ENCODE results near the gene ANKRD33. TPM values are rescaled to one million over a fixed set of nuclear protein-coding genes. Genes with fewer than 3 reads are reported as not detected.

The ANKRD33 gene
- total and polyA plus RNA-seq, 2 of the 8 experiments (the other 6 are each of a cell fraction or from before 2014, with no cell fraction given), result 0.41 to 0.53 TPM

- Histone ChIP-seq H2BK5ac (ENCODE audit: low read depth, low read length) (no peak overlapping the region), H4K8ac (ENCODE audit: extremely low read depth, insufficient read depth, low read length) (no peak overlapping the region), H3K79me2 (ENCODE audit: control insufficient read depth in 1 of 2, insufficient read depth in 2 of 2, low read length in 2 of 2) (peaks cover 0 to 4% of the 10 kb centered on the region in 2 experiments; a peak in 2 of 4 replicates), H3K36me3 (ENCODE audit: control insufficient read depth in 2 of 4, insufficient read depth in 4 of 4, low read length in 3 of 4) (no peaks in the 10 kb centered on the region), H3K18ac (ENCODE audit: extremely low read depth, low read length) (peak overlapping the region; percentile 32; the same call in 1 of the 2 replicates), H4K20me1 (replicated peaks in 1 of 2; ENCODE audit: control insufficient read depth in 1 of 2, insufficient read depth in 2 of 2, low read length in 2 of 2) (peaks cover 2 to 14% of the 10 kb centered on the region in 2 experiments), H4K91ac (replicated peaks; ENCODE audit: insufficient read length, low read length) (no peak overlapping the region), H2AK5ac (ENCODE audit: low read depth, low read length) (no peak overlapping the region), H2BK120ac (replicated peaks; ENCODE audit: low read depth, low read length) (no peak overlapping the region), H3K4me3 (ENCODE audit: extremely low read depth in 1 of 4, insufficient read depth in 2 of 4, low read depth in 3 of 4, low read length in 4 of 4) (peak overlapping the region; percentile 61 to 91 (median 76)), H3K56ac (replicated peaks; ENCODE audit: insufficient read length, low read depth, low read length) (no peak overlapping the region), H3K27ac (ENCODE audit: low read depth, low read length) (no peak overlapping the region), H3K4me2 (ENCODE audit: insufficient read depth in 1 of 2, low read depth in 2 of 2, low read length in 2 of 2) (peak overlapping the region; percentile 84 to 97), H3K27me3 (replicated peaks in 1 of 4; ENCODE audit: control insufficient read depth in 3 of 4, extremely low read depth in 1 of 4, insufficient read depth in 3 of 4, low read length in 3 of 4) (peaks cover 6 to 31% (median 31%) of the 10 kb centered on the region in 4 experiments), H3K23me2 (ENCODE audit: low read depth, low read length) (peaks cover 18% of the 10 kb centered on the region; the same call in 1 of the 2 replicates), H2BK12ac (ENCODE audit: low read depth, low read length) (no peak overlapping the region), H2BK20ac (ENCODE audit: low read length) (no peak overlapping the region), H3K23ac (ENCODE audit: insufficient read length) (no peak overlapping the region), H3K79me1 (ENCODE audit: low read depth, low read length) (peaks cover 3% of the 10 kb centered on the region; the same call in 1 of the 2 replicates), H3K9ac (replicated peaks in 1 of 4; ENCODE audit: extremely low read depth in 1 of 4, low read depth in 3 of 4, low read length in 3 of 4) (no peak overlapping the region), H3K14ac (ENCODE audit: insufficient read length) (no peak overlapping the region), H3K4ac (replicated peaks; ENCODE audit: insufficient read length, low read depth, low read length) (no peak overlapping the region), H2AFZ (ENCODE audit: low read length) (no peak overlapping the region), H2BK15ac (ENCODE audit: low read length) (no peak overlapping the region), H3K4me1 (replicated peaks in 1 of 4; ENCODE audit: control insufficient read depth in 3 of 4, insufficient read depth in 4 of 4, low read length in 3 of 4) (peaks cover 12 to 33% (median 24%) of the 10 kb centered on the region in 4 experiments), H4K5ac (ENCODE audit: insufficient read length, low read depth, low read length) (no peak overlapping the region), H3K9me3 (ENCODE audit: insufficient read depth in 2 of 2, low read depth in 1 of 2, low read length in 1 of 2) (no peaks in the 10 kb centered on the region)
- DNase-seq (ENCODE audit: low read depth in 1 of 2, low spot score in 2 of 2), result peak in 1 of 2 experiments; percentile 81
- WGBS, 2 experiments (ENCODE audit: extremely low coverage in 1 of 2, insufficient coverage in 1 of 2, insufficient read length in 1 of 2, insufficient replicate concordance in 2 of 2, low coverage in 1 of 2, low lambda C conversion rate in 2 of 2, missing lambda C conversion rate in 1 of 2), result 0% methylated on average over 24 of the region's 59 CpGs; no CpG with 5 or more reads in 1 of the 2 experiments
- no peak for FAIRE-seq
- ChIA-PET POLR2A (ENCODE audit: partially characterized antibody) (interaction anchor here (0.7 to 11.0 kb wide), 6 partner anchors 10 to 905 kb away, joined by 3 to 107 read pairs (median 7); no protein-coding TSS in a partner anchor), CTCF (ENCODE audit: partially characterized antibody) (interaction anchor here (1.2 to 2.0 kb wide), 4 partner anchors 18 to 25 kb away, joined by 3 to 17 read pairs (median 6); no protein-coding TSS in a partner anchor)
- TF ChIP-seq BCL11A (IDR thresholded peaks at IDR 0.05; ENCODE audit: low read depth in 2 of 2, low read length in 2 of 2) (no peak), PHF8 (conservative IDR thresholded peaks at IDR 0.05; ENCODE audit: low read depth, low read length) (no peak), CHD1 (IDR thresholded peaks at IDR 0.05; ENCODE audit: low read depth, low read length) (no peak), KDM4A (IDR thresholded peaks at IDR 0.05; ENCODE audit: low read depth, low read length, severe bottlenecking) (peak; percentile 67), TAF7 (optimal IDR thresholded peaks at IDR 0.05; ENCODE audit: borderline replicate concordance, low read depth, low read length) (no peak), SIX5 (IDR thresholded peaks at IDR 0.05; ENCODE audit: low read depth, low read length) (no peak), HDAC2 (IDR thresholded peaks at IDR 0.05; ENCODE audit: borderline replicate concordance in 1 of 2, low read depth in 2 of 2, low read length in 2 of 2) (peak in 1 of 2 experiments; percentile 38; a peak in 2 of 4 replicates), FOSL1 (IDR thresholded peaks at IDR 0.05; ENCODE audit: insufficient read depth, low read depth, low read length) (no peak), NRF1 (IDR thresholded peaks at IDR 0.05; ENCODE audit: low read depth, low read length) (no peak), SRF (IDR thresholded peaks at IDR 0.05; ENCODE audit: low read depth, low read length) (no peak), HDAC6 (IDR thresholded peaks at IDR 0.05; ENCODE audit: low read depth, low read length) (no peak), SUZ12 (IDR thresholded peaks at IDR 0.05; ENCODE audit: low read length) (no peak)
Observed at GRCh38 chr12:51846911-51847642, 40.8 kb upstream of the ANKRD33 start.

Data from H1 (cell line).